Astrocyte of the spinal cord (primary cell): ENCODE data around the gene TRIM49.
"Not testable (repeated sequence)": the region's sequence is repeated elsewhere in the genome, so short reads cannot be mapped to it uniquely, and the experiment has no call there.

Experiments
- DNase-seq: peaks from one replicate; pipeline ENCODE4 v3.0.0; 2011; ENCODE audit warnings: low read depth, low spot score
- H3K4me3 ChIP-seq: 2 replicates; pipeline ENCODE4 v1.5.1; 2011; ENCODE audit warnings: low read depth, mild to moderate bottlenecking, low read length, moderate library complexity
- in situ Hi-C: cut with HindIII; loops from 2 replicates; pipeline ENCODE4 v1.10.0; 2017; ENCODE audit warnings: low sequenced_read_pairs

TRIM49 gene

DNA sequence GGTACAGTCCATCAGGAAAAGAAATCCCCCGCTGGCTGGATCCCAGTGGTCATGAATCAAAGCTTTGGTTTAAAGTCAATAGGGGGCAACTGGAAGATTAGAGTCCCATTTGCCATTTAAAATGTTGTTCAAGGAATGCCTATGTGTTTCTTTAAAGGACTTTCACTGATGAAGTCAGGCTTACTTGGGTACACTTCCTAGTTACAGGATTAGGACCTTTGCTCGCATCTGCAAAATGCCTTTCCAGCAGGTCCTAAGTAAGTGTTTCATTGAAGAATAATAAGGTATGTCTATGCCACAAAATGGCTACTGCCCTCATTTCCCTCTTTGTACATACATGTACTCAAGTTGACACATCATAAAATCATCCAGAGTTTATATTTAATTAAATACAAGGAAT is at the start of gene TRIM49:
Gene TRIM49 (minus strand): TSS at position 101 of the 400 bp plus-strand sequence. CDS start 4,106 bp downstream, outside the sequence.
- in situ Hi-C loops, H3K4me3 ChIP-seq, DNase-seq: not testable (repeated sequence)

DNA sequence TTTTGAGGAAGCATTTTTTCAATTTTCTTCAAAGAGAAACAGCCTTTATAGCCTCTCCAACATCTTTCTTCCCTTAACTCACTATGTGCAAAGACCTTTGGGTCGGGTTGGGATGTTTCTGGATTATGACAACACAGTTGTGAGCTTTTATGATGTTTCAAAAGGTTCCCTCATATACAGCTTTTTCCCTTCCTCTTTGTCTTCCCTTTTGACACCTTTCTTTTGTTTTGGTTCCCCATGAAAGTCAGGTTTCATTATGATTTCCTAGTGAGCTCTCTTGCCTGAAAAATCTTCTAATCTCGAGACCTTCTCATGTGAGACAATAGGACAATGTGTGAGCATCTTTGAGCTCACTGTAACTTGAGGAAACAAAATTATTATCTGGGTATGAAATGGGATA is 18.3 kb upstream of the TRIM49 start:
- in situ Hi-C loops, DNase-seq, H3K4me3 ChIP-seq: not testable (repeated sequence)

DNA sequence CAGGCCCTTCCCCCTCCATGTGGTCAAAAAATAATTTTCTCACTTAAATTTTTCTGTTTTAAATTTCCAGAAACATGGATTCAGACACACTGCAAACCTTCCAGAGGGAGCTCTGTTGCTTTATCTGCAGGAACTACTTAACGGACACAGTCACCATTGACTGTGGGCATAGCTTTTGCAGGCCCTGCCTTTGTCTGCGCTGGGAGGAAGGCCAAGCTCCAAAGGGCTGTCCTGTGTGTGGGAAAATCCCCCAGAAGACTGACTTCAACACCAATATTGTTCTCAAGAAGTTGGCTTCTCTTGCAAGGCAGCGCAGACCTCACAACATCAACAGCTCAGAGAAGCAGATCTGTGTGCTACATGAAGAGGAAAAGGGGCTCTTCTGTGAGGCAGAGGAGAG is 11.6 kb upstream of the TRIM49 start:
- H3K4me3 ChIP-seq, DNase-seq, in situ Hi-C loops: not testable (repeated sequence)

GRCh38 chr11:89813535-89813934 is 5.2 kb upstream of the TRIM49 start:
- in situ Hi-C loops, H3K4me3 ChIP-seq, DNase-seq: not testable (repeated sequence)

- DNase-seq, in situ Hi-C loops, H3K4me3 ChIP-seq: not testable (repeated sequence)
Measured at GRCh38 chr11:89787506-89788063, 20.8 kb downstream of the TRIM49 start.

DNA sequence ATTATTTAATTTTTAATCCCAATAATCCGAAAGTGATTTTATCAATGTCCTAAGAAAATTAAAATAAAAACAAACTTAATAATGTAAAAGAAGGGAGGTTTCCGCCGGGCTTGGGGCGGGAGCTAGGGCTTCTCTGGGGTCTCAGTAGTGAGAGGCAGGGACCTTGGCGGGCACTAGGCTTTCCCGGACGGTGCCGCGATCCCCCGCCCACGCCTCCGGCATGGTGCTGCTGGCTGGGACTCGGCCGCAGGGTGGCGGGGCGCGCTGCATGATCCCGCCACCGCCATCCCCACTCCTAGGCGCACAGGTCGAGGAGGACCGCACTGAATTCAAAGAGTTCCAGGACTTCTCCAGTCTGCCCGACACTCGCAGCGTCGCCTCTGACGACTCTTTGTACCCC is 22.6 kb downstream of the TRIM49 start:
- in situ Hi-C loops, H3K4me3 ChIP-seq, DNase-seq: not testable (repeated sequence)

DNA sequence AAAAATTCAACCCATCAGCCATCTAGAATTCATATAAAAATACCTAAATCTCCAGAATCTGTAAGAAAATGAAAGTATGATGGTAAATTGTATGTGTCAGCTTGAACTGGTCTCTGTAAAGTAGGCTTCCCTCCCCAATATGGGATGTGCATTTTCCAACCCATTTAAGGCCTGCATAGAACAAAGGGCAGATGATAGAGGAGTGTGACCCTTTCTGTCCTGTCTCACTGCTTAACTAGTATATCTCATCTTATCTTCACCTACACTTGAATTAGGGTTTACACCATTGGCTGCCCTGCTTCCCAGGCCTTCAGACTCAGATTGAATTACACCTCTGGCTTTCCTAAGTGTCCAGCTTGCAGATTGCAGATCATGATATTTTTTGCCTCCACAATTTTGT is 57.6 kb downstream of the TRIM49 start:
- not testable (repeated sequence) for H3K4me3 ChIP-seq, DNase-seq

More for the DNA sequence above, 57.6 kb downstream of the TRIM49 start:
- in situ Hi-C loops = not testable (repeated sequence)
